ENCODE data around the gene SEC22C.

SEC22C gene

GRCh38 chr3:42501321-42501680 lies 80.5 kb downstream of the SEC22C start:
- no peak for DNase-seq (ENCODE audit: extremely low read depth in 1 of 2, low read depth in 1 of 2)

- DNase-seq (ENCODE audit: extremely low read depth in 1 of 2, low read depth in 1 of 2), result no peak
Measured at GRCh38 chr3:42500909-42501308, 80.9 kb downstream of the SEC22C start.

GRCh38 chr3:42500091-42500490 lies 81.7 kb downstream of the SEC22C start:
- DNase-seq (ENCODE audit: extremely low read depth in 1 of 2, low read depth in 1 of 2), result no peak

GRCh38 chr3:42499478-42499871 lies 82.3 kb downstream of the SEC22C start:
- no peak for DNase-seq (ENCODE audit: extremely low read depth in 1 of 2, low read depth in 1 of 2)

GRCh38 chr3:42498791-42499477 lies 82.8 kb downstream of the SEC22C start:
- peak in 1 of 2 donors; percentile 3 for DNase-seq (ENCODE audit: extremely low read depth in 1 of 2, low read depth in 1 of 2)

- DNase-seq (ENCODE audit: extremely low read depth in 1 of 2, low read depth in 1 of 2), result no peak
Measured at GRCh38 chr3:42498034-42498433, 83.7 kb downstream of the SEC22C start.

All from stimulated activated CD8-positive, alpha-beta memory T cell treated with anti-CD3 and anti-CD28 coated beads, Interleukin-7, amount 100 ng/mL, for 48 hours (primary cell).